Keratinocyte (primary cell): ENCODE measurements around the gene VIT. TPM values are rescaled to one million over a fixed set of nuclear protein-coding genes. Genes with fewer than 3 reads are reported as not detected.

Experiments
- DNase-seq: peaks from one replicate; pipeline ENCODE4 v3.0.0-alpha.2; 2011; ENCODE audit warnings: low read depth, missing footprints, low spot score
- FAIRE-seq: peaks from 2 replicates; lab custom pipeline; 2011; peaks lifted over from hg19 to GRCh38; lab: Jason Lieb, UNC
- H2AFZ ChIP-seq: 2 replicates; pipeline ENCODE4 v1.6.0; 2012; ENCODE audit warnings: low read length, control low read depth, inconsistent platforms; ENCODE audit not compliant: control insufficient read depth
- H3K27ac ChIP-seq: 2 replicates; pipeline ENCODE4 v1.5.1; 2011; ENCODE audit warnings: low read length; ENCODE audit not compliant: control insufficient read depth, insufficient read depth
- H3K27me3 ChIP-seq: 3 replicates; pipeline ENCODE4 v1.6.0; 2011; ENCODE audit warnings: low read length; ENCODE audit not compliant: control insufficient read depth, insufficient read depth; ENCODE audit errors: extremely low read depth
- H3K36me3 ChIP-seq, 2 experiments: 2 replicates in 1 of 2; 3 replicates in 1 of 2; pipeline ENCODE4 v1.5.1; 2011; ENCODE audit warnings: low read length in 2 of 2, mild to moderate bottlenecking in 1 of 2; ENCODE audit not compliant: control insufficient read depth in 2 of 2, insufficient read depth in 2 of 2; ENCODE audit errors: extremely low read depth in 1 of 2
- H3K4me1 ChIP-seq: 3 replicates; pipeline ENCODE4 v1.5.1; 2011; ENCODE audit warnings: low read length; ENCODE audit not compliant: control insufficient read depth, insufficient read depth; ENCODE audit errors: extremely low read depth
- H3K4me2 ChIP-seq: 3 replicates; pipeline ENCODE4 v1.6.0; 2011; ENCODE audit warnings: low read depth, low read length; ENCODE audit not compliant: control insufficient read depth, insufficient read depth; ENCODE audit errors: extremely low read depth
- H3K4me3 ChIP-seq, 3 experiments: fragments of 200-600 bp in 1 of 3; sonication (generic) in 1 of 3; 2 replicates in 2 of 3; 3 replicates in 1 of 3; pipeline ENCODE4 v1.5.1; 2011 to 2016; ENCODE audit warnings: low read length in 3 of 3, mild to moderate bottlenecking in 3 of 3, control low read depth in 2 of 3, inconsistent platforms in 1 of 3, low read depth in 1 of 3, mixed read lengths in 1 of 3, mixed run types in 1 of 3, moderate library complexity in 1 of 3; ENCODE audit not compliant: control insufficient read depth in 2 of 3, insufficient read depth in 2 of 3; ENCODE audit errors: extremely low read depth in 1 of 3
- H3K79me2 ChIP-seq: 2 replicates; pipeline ENCODE4 v1.6.0; 2012; ENCODE audit warnings: low read length; ENCODE audit not compliant: control insufficient read depth, insufficient read depth
- H3K9ac ChIP-seq: 3 replicates; pipeline ENCODE4 v1.6.0; 2011; ENCODE audit warnings: low read length; ENCODE audit not compliant: control insufficient read depth, insufficient read depth; ENCODE audit errors: extremely low read depth
- H3K9me1 ChIP-seq: 3 replicates; pipeline ENCODE4 v1.6.0; 2011; ENCODE audit warnings: low read length; ENCODE audit not compliant: control insufficient read depth, insufficient read depth; ENCODE audit errors: extremely low read depth
- H3K9me3 ChIP-seq: 2 replicates; pipeline ENCODE4 v1.5.1; 2012; ENCODE audit warnings: low read depth, low read length; ENCODE audit not compliant: control insufficient read depth
- H4K20me1 ChIP-seq: 3 replicates; pipeline ENCODE4 v1.6.0; 2011; ENCODE audit warnings: low read length; ENCODE audit not compliant: control insufficient read depth, insufficient read depth; ENCODE audit errors: extremely low read depth
- EZH2 ChIP-seq: IDR thresholded peaks from one replicate; pipeline ENCODE4 v1.6.1; 2012; ENCODE audit warnings: inconsistent platforms, mild to moderate bottlenecking, low read length, moderate library complexity
- dilution Hi-C: fragments of 300-500 bp; cut with MboI; formaldehyde crosslinking; loops from one replicate; pipeline ENCODE4 v1.7.0; 2020; ENCODE audit warnings: low sequenced_read_pairs; ENCODE audit not compliant: extremely low pct_ligation_motif_present
- polyA plus RNA-seq, 5 experiments: library from polyadenylated mRNA; depleted of rRNA in 3 of 5; stranded (reverse) in 3 of 5; stranded (forward) in 1 of 5; unstranded in 1 of 5; fragments of >200 nt; gene quantifications; 1 replicate in 1 of 5; 2 replicates in 3 of 5; 3 replicates in 1 of 5; pipeline versions ENCODE4 v1.2.1 to v1.2.3, GENCODE V29; 2011 to 2012; ENCODE audit warnings: missing spikeins in 2 of 5, low read depth in 1 of 5, low replicate concordance in 1 of 5
- TF ChIP-seq, protein P1 (sequence below), 3 experiments: IDR thresholded peaks in 1 of 3; conservative IDR thresholded peaks in 1 of 3; optimal IDR thresholded peaks in 1 of 3; 2 replicates in 2 of 3; 3 replicates in 1 of 3; pipeline versions ENCODE3 to v1.5.1; 2011; ENCODE audit warnings: low read length in 3 of 3, mild to moderate bottlenecking in 3 of 3, moderate library complexity in 2 of 3, control low read depth in 1 of 3, inconsistent platforms in 1 of 3; ENCODE audit not compliant: insufficient read depth in 2 of 3; ENCODE audit errors: extremely low read depth in 1 of 3

VIT gene
- polyA plus RNA-seq, 1 donor (not counting 4 experiments of a cell fraction or from before 2014, with no cell fraction given) = 0.79 TPM

- H2AFZ ChIP-seq = no peak overlapping the region
- H3K27ac ChIP-seq = no peak overlapping the region
Observed at GRCh38 chr2:36705326-36706020, 9.0 kb downstream of the VIT start.

GRCh38 chr2:36706021-36706876, 9.7 kb downstream of the VIT start:
- DNase-seq (no peak), FAIRE-seq (no peak)
- H3K9ac ChIP-seq = no peak overlapping the region
- peak overlapping the region; percentile 51 for H3K27ac ChIP-seq
- H3K9me1 ChIP-seq = no peaks in the 10 kb centered on the region
- no peaks in the 10 kb centered on the region for H3K79me2 ChIP-seq
- H3K27me3 ChIP-seq = no peaks in the 10 kb centered on the region
- TF ChIP-seq EZH2 = no peak
- TF ChIP-seq, protein P1, sequence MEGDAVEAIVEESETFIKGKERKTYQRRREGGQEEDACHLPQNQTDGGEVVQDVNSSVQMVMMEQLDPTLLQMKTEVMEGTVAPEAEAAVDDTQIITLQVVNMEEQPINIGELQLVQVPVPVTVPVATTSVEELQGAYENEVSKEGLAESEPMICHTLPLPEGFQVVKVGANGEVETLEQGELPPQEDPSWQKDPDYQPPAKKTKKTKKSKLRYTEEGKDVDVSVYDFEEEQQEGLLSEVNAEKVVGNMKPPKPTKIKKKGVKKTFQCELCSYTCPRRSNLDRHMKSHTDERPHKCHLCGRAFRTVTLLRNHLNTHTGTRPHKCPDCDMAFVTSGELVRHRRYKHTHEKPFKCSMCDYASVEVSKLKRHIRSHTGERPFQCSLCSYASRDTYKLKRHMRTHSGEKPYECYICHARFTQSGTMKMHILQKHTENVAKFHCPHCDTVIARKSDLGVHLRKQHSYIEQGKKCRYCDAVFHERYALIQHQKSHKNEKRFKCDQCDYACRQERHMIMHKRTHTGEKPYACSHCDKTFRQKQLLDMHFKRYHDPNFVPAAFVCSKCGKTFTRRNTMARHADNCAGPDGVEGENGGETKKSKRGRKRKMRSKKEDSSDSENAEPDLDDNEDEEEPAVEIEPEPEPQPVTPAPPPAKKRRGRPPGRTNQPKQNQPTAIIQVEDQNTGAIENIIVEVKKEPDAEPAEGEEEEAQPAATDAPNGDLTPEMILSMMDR (optimal IDR thresholded peaks at IDR 0.05 in 1 of 3, IDR thresholded peaks at IDR 0.05 in 1 of 3, conservative IDR thresholded peaks at IDR 0.05 in 1 of 3; ENCODE audit: extremely low read depth in 1 of 3, insufficient read depth in 2 of 3, low read length in 3 of 3) = no peak
- H3K4me1 ChIP-seq = peaks cover 54% of the 10 kb centered on the region
- dilution Hi-C loops = no loop called here
- no peak overlapping the region for H3K4me3 ChIP-seq
- H2AFZ ChIP-seq = no peak overlapping the region
- no peaks in the 10 kb centered on the region for H4K20me1 ChIP-seq
- no peaks in the 10 kb centered on the region for H3K9me3 ChIP-seq
- peak overlapping the region; percentile 54 for H3K4me2 ChIP-seq
- no peaks in the 10 kb centered on the region for H3K36me3 ChIP-seq

More at GRCh38 chr2:36705326-36706020, 9.0 kb downstream of the VIT start:
- no peak overlapping the region for H3K9ac ChIP-seq
- H3K9me3 ChIP-seq = no peaks in the 10 kb centered on the region
- no peak overlapping the region for H3K4me3 ChIP-seq
- H4K20me1 ChIP-seq = no peaks in the 10 kb centered on the region
- FAIRE-seq = peak; percentile 34
- TF ChIP-seq EZH2 = no peak
- TF ChIP-seq, protein P1 (optimal IDR thresholded peaks at IDR 0.05 in 1 of 3, IDR thresholded peaks at IDR 0.05 in 1 of 3, conservative IDR thresholded peaks at IDR 0.05 in 1 of 3; ENCODE audit: extremely low read depth in 1 of 3, insufficient read depth in 2 of 3, low read length in 3 of 3) = no peak
- DNase-seq = no peak
- no peaks in the 10 kb centered on the region for H3K27me3 ChIP-seq
- dilution Hi-C loops = no loop called here
- no peaks in the 10 kb centered on the region for H3K36me3 ChIP-seq
- no peak overlapping the region for H3K4me2 ChIP-seq
- peaks cover 61% of the 10 kb centered on the region for H3K4me1 ChIP-seq
- H3K79me2 ChIP-seq = no peaks in the 10 kb centered on the region
- no peaks in the 10 kb centered on the region for H3K9me1 ChIP-seq
